Mucosa of descending colon (tissue), 3 donors: ENCODE measurements around the gene AK8. TPM values are rescaled to one million over a fixed set of nuclear protein-coding genes. Genes with fewer than 3 reads are reported as not detected.
"Not testable (repeated sequence)": the region's sequence is repeated elsewhere in the genome, so short reads cannot be mapped to it uniquely, and the experiment has no call there.

ENCODE experiments used
- ATAC-seq: fragments of 200-7000 bp; cut with Tn5 transposase; one replicate; pipeline ENCODE4 v1.9.1; 2020; ENCODE audit warnings: mild to moderate bottlenecking, moderate library complexity
- DNase-seq, 3 donors: peaks; one replicate each; pipeline ENCODE4 v3.0.0-alpha.2; 2020
- H3K36me3 ChIP-seq: fragments of 200-600 bp; one replicate; pipeline ENCODE4 v1.8.0; 2021; ENCODE audit warnings: low read depth, mild to moderate bottlenecking
- H3K4me1 ChIP-seq: fragments of 200-600 bp; one replicate; pipeline ENCODE4 v1.8.0; 2021; ENCODE audit warnings: low read depth, mild to moderate bottlenecking
- H3K4me3 ChIP-seq: fragments of 200-600 bp; one replicate; pipeline ENCODE4 v1.8.0; 2021; ENCODE audit warnings: mild to moderate bottlenecking
- H3K9me3 ChIP-seq: fragments of 200-600 bp; one replicate; pipeline ENCODE4 v1.8.0; 2021; ENCODE audit warnings: mild to moderate bottlenecking
- intact Hi-C, 2 donors: fragments of 100-400 bp; cut with DNase I in 1 of 2; cut with micrococcal nuclease in 1 of 2; formaldehyde crosslinking; loops; one replicate each; pipeline versions ENCODE4 v1.11.0 to v1.11.1; 2022; cut with DNase I, micrococcal nuclease
- total RNA-seq, 3 donors: library from RNA; stranded (reverse); fragmentation: NEBNext Ultra II Directional in 2 of 3; extraction: Animal tissue kit (Norgen Biotek cat#: 25700) in 2 of 3; gene quantifications; one replicate each; pipeline versions ENCODE4 v1.2.1 to v1.2.4, GENCODE V29; 2021 to 2023
- TF ChIP-seq, protein P1 (sequence below): fragments of 200-600 bp; IDR thresholded peaks from one replicate; pipeline ENCODE4 v1.8.0; 2022; ENCODE audit warnings: antibody characterized with exemption, mild to moderate bottlenecking
- donor health status: DM: no; HTN: no; CAD: no; lungs with moderate emphysema.
- donor health status: DM: no; HTN: no; CAD: no.
- donor health status: DM: no; HTN: yes; CAD: no.

AK8 gene
- total RNA-seq, 3 donors from 2014 or later = 0.96 to 2.0 TPM; not detected in 1

DNA sequence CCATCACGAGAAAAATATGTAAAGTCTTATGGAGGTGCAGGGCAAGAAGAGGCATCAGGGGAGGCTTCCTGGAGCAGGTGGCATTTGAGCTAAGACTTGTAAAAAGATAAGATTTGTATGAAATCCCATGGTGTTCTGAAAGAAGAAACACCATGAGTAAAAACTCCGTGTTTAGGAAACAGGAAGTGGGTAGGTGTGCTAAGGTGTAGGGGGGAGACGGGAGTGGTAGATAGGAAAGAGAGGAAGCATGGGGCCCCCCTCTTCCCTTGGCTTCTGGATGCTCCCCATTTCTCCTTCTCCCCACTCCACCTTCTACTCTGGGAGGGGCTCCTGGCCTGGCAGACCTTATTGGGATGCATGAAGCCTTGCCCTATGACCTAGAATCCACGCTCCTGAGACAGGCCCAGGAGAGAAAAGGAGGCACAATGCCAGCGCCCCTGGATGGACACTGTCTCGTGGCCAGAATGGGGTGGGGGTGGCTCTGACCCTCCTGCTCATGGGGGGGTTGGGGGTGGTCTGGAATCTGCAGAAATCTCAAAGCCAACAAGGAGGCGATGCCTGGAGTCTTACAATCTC lies 104.2 kb downstream of the AK8 start:
- no peaks in the 10 kb centered on the region for H3K9me3 ChIP-seq
- no peaks in the 10 kb centered on the region for H3K36me3 ChIP-seq
- TF ChIP-seq, protein P1, sequence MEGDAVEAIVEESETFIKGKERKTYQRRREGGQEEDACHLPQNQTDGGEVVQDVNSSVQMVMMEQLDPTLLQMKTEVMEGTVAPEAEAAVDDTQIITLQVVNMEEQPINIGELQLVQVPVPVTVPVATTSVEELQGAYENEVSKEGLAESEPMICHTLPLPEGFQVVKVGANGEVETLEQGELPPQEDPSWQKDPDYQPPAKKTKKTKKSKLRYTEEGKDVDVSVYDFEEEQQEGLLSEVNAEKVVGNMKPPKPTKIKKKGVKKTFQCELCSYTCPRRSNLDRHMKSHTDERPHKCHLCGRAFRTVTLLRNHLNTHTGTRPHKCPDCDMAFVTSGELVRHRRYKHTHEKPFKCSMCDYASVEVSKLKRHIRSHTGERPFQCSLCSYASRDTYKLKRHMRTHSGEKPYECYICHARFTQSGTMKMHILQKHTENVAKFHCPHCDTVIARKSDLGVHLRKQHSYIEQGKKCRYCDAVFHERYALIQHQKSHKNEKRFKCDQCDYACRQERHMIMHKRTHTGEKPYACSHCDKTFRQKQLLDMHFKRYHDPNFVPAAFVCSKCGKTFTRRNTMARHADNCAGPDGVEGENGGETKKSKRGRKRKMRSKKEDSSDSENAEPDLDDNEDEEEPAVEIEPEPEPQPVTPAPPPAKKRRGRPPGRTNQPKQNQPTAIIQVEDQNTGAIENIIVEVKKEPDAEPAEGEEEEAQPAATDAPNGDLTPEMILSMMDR = no peak
- intact Hi-C loops = no loop called here
- no peak for ATAC-seq
- DNase-seq = no peak
- H3K4me1 ChIP-seq = peaks cover 7% of the 10 kb centered on the region
- H3K4me3 ChIP-seq = no peak overlapping the region

DNA sequence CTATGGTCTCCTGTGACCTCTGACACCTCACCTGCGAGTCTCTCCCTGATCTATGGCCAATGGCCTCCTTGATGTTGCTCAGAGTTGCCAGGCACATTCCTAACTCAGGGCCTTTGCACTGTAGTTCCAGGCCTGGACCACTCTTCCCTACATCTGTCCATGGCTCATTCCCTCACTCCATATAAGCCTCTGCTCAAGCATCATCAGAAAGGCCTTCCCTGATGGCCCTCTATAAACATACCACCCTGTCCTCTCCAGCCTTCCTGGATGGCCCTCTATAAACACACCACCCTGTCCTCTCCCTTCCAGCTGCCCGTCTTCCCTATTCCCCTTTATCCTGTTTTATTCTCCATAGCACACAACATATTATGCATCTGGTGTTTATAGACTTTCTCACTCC lies 105.0 kb downstream of the AK8 start:
- intact Hi-C loops = no loop called here
- Histone ChIP-seq H3K9me3 (no peaks in the 10 kb centered on the region), H3K4me3 (no peak overlapping the region), H3K4me1 (peaks cover 12% of the 10 kb centered on the region), H3K36me3 (no peaks in the 10 kb centered on the region)
- TF ChIP-seq, protein P1 = no peak
- no peak for DNase-seq
- ATAC-seq = no peak

DNA sequence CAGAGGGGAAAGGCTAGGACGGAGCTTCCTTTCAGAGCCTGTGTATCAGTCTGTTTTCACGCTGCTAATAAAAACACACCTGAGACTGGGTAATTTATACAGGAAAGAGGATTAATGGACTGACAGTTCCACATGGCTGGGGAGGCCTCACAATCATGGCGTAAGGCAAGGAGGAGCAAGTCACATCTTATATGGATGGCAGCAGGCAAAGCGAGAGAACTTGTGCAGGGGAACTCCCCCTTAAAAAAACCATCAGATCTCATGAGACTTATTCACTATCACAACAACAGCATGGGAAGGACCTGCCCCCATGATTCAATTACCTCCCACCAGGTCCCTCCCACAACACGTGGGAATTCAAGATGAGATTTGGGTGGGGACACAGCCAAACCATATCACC lies 106.3 kb downstream of the AK8 start:
- DNase-seq, H3K9me3 ChIP-seq, ATAC-seq, H3K36me3 ChIP-seq, H3K4me3 ChIP-seq, intact Hi-C loops: not testable (repeated sequence)
- H3K4me1 ChIP-seq = peaks cover 12% of the 10 kb centered on the region

DNA sequence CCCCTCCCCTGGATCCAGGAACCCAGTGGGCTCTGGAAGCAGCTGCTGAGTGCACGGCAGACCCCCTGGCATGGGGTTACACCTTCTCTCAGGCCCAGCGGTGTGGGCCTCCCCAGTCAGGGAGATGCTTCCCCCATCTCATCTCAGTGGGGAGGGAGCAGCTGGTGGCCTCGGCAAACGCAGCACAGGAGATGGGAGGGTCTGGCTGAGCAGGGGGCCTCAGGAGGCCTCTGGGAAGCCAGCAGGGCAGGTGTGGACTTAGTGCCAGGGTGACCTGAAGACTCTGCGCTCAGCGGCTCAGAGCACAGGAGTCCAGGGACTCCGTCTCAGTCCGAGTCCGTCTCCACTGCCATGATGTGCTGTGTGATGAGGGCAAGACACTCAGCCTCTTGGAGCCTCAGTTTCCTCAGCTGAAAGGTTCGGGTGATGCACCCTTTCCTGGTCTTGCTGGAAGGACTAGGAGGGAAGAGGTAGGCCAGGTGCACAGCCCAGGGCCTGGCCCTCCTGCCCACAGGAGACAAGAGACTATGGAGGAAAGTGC lies 107.2 kb downstream of the AK8 start:
- Histone ChIP-seq H3K4me3 (no peak overlapping the region), H3K36me3 (no peaks in the 10 kb centered on the region), H3K4me1 (peaks cover 12% of the 10 kb centered on the region), H3K9me3 (no peaks in the 10 kb centered on the region)
- TF ChIP-seq, protein P1 = no peak
- intact Hi-C loops = no loop called here
- ATAC-seq (no peak), DNase-seq (peak in 1 of 3 donors; percentile 51)

DNA sequence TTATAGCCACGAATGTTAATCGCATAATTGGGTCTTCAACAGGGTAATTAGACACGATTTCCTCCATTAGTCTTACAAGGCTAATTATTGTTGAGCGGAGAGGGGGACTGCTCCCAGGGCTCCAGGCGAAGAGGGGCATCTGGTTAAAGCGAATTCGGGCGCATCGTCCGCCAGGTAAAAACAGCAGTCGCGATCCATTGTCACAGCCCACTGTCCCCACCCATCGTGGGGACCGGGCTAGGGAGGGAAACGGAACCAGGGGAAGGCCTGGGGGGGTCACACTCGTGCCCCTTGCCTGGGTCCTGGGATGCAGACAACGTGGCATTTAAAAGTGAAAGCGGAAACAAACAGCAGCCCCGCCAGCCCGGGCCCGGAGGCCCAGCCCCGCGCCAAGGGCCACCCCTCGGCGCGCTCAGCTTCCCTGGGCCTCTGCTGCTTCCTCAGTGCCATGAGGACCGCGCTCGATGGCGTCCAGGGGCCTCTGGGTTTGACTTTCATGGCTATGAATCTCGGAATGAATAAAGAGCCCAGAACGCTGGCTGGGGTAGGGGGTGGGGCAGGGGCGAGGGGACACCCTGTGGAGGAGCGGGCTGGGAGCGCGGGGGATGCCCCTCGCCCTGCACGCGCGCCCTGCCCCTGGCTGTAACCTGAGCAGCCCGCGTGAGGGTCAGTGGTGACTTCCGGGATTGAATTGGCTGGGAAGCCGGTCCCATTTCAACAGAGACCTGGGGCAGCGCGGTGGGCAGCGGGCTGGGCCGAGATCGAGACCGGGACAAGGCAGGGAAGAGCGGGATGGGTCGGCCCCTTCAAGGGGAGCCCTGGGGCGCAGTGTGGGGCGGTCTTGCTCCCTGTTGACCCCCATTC lies 107.9 kb downstream of the AK8 start:
- H3K4me1 ChIP-seq = peaks cover 12% of the 10 kb centered on the region
- intact Hi-C loops = no loop called here
- peak; percentile 93 for ATAC-seq
- H3K36me3 ChIP-seq = no peaks in the 10 kb centered on the region
- H3K4me3 ChIP-seq = peak overlapping the region; percentile 39
- DNase-seq = peak; percentile 82 to 86 (median 85)
- no peaks in the 10 kb centered on the region for H3K9me3 ChIP-seq
- TF ChIP-seq, protein P1 = no peak
